ENCODE measurements around the gene TMEM125. TPM values are rescaled to one million over a fixed set of nuclear protein-coding genes. Genes with fewer than 3 reads are reported as not detected.

Gene TMEM125
- total and polyA plus RNA-seq, 9 of the 15 experiments (the other 6 are each of a cell fraction or from before 2014, with no cell fraction given), result 0.07 to 0.08 TPM; not detected in 7

DNA sequence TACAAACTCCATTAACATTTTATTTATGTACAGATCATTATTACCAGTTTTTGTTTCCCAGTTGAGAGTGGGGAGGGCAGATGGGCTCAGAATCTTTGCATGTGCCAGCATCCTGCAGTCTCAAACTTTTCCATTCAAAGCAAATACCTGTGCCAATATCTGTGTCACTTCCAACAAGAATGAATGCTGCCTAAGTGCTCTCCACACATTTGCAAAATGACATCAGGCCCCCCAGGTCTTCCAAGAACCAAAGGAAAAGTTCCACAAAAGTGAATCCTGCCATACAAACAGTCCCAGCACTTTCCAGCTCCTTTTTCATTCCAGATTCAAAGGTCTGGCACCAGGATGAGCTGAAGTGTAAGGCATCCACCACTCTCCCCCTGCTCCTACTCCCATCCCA, 29.3 kb downstream of the TMEM125 start:
- FAIRE-seq (no peak), ATAC-seq (no peak), DNase-seq (ENCODE audit: extremely low read depth in 1 of 4, low spot score in 3 of 4) (no peak)
- H3K9me3 ChIP-seq (replicated peaks; ENCODE audit: control insufficient read depth, insufficient read depth, low read depth, low read length), result no peaks in the 10 kb centered on the region
- H3K27ac ChIP-seq (ENCODE audit: extremely low read depth, low read depth, low read length), result no peak overlapping the region
- BruUV-seq (replicated peaks), result no TSS peak
- TF ChIP-seq ZNF407 (IDR thresholded peaks at IDR 0.05; ENCODE audit: low read depth), result no peak
- TF ChIP-seq, protein P1, sequence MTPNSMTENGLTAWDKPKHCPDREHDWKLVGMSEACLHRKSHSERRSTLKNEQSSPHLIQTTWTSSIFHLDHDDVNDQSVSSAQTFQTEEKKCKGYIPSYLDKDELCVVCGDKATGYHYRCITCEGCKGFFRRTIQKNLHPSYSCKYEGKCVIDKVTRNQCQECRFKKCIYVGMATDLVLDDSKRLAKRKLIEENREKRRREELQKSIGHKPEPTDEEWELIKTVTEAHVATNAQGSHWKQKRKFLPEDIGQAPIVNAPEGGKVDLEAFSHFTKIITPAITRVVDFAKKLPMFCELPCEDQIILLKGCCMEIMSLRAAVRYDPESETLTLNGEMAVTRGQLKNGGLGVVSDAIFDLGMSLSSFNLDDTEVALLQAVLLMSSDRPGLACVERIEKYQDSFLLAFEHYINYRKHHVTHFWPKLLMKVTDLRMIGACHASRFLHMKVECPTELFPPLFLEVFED (CRISPR knock-in tag; conservative IDR thresholded peaks at IDR 0.05), result no peak
- H3K27me3 ChIP-seq (ENCODE audit: control insufficient read depth in 2 of 2, insufficient read depth in 2 of 2, low read length in 2 of 2), result peaks cover 17 to 34% of the 10 kb centered on the region in 2 experiments; a peak in 3 of 5 replicates
- H3K4me2 ChIP-seq (ENCODE audit: insufficient read depth, low read length), result no peak overlapping the region
- H3K79me2 ChIP-seq (ENCODE audit: control insufficient read depth, insufficient read depth, low read length), result no peaks in the 10 kb centered on the region
- CTCF ChIA-PET (ENCODE audit: low intra/inter-chr PET ratio), result no interaction called here
- no peak overlapping the region for H3K9ac ChIP-seq (ENCODE audit: insufficient read depth in 1 of 2, low read depth in 2 of 2, low read length in 2 of 2)
- POLR2A ChIA-PET, result no interaction called here
- no peak overlapping the region for H3K4me3 ChIP-seq
- H2AFZ ChIP-seq (ENCODE audit: low read depth, low read length), result no peak overlapping the region
- no peaks in the 10 kb centered on the region for H3K4me1 ChIP-seq (replicated peaks in 1 of 2; ENCODE audit: control insufficient read depth in 2 of 2, insufficient read depth in 2 of 2, low read length in 2 of 2)
- H4K20me1 ChIP-seq (replicated peaks; ENCODE audit: control insufficient read depth, insufficient read depth, low read length), result 0 out of 2 replicates have a peak, but pooled peaks cover 4% of the 10 kb centered on the region
- in situ Hi-C loops (cut with MboI) (no loop called here), intact Hi-C loops (cut with micrococcal nuclease) (no loop called here)
- no peaks in the 10 kb centered on the region for H3K9me1 ChIP-seq (ENCODE audit: control insufficient read depth, insufficient read depth, low read length)
- H3K36me3 ChIP-seq (ENCODE audit: control insufficient read depth, insufficient read depth, low read length), result no peaks in the 10 kb centered on the region
